ENCODE results near the gene PANX1.

The PANX1 gene

GRCh38 chr11:94144216-94144615, 15.6 kb downstream of the PANX1 start:
- no peak for TF ChIP-seq CTCF (IDR thresholded peaks at IDR 0.05; ENCODE audit: low read depth, low read length)
- no peak overlapping the region for H3K4me3 ChIP-seq (ENCODE audit: low read depth, low read length)

- TF ChIP-seq CTCF (IDR thresholded peaks at IDR 0.05; ENCODE audit: low read depth, low read length) = no peak
Measured at GRCh38 chr11:94144664-94145063, 16.0 kb downstream of the PANX1 start.

GRCh38 chr11:94145431-94145830, 16.8 kb downstream of the PANX1 start:
- no peak overlapping the region for H3K4me3 ChIP-seq (ENCODE audit: low read depth, low read length)
- no peak for TF ChIP-seq CTCF (IDR thresholded peaks at IDR 0.05; ENCODE audit: low read depth, low read length)

More at GRCh38 chr11:94144664-94145063, 16.0 kb downstream of the PANX1 start:
- no peak overlapping the region for H3K4me3 ChIP-seq (ENCODE audit: low read depth, low read length)

- no peak for TF ChIP-seq CTCF (IDR thresholded peaks at IDR 0.05; ENCODE audit: low read depth, low read length)
- H3K4me3 ChIP-seq (ENCODE audit: low read depth, low read length) = no peak overlapping the region
Measured at GRCh38 chr11:94145916-94146315, 17.3 kb downstream of the PANX1 start.

GRCh38 chr11:94147433-94147845, 18.8 kb downstream of the PANX1 start:
- no peak overlapping the region for H3K4me3 ChIP-seq (ENCODE audit: low read depth, low read length)
- TF ChIP-seq CTCF (IDR thresholded peaks at IDR 0.05; ENCODE audit: low read depth, low read length) = no peak

GRCh38 chr11:94148189-94148588, 19.5 kb downstream of the PANX1 start:
- no peak for TF ChIP-seq CTCF (IDR thresholded peaks at IDR 0.05; ENCODE audit: low read depth, low read length)
- H3K4me3 ChIP-seq (ENCODE audit: low read depth, low read length) = no peak overlapping the region

- no peak overlapping the region for H3K4me3 ChIP-seq (ENCODE audit: low read depth, low read length)
- TF ChIP-seq CTCF (IDR thresholded peaks at IDR 0.05; ENCODE audit: low read depth, low read length) = no peak
Measured at GRCh38 chr11:94149431-94150017, 20.9 kb downstream of the PANX1 start.
